Astrocyte (in vitro differentiated cells and primary cell): ENCODE data around the gene CHRNA4. TPM values are rescaled to one million over a fixed set of nuclear protein-coding genes. Genes with fewer than 3 reads are reported as not detected.

Source experiments
- DNase-seq: peaks from one replicate; pipeline ENCODE4 v3.0.0-alpha.2; 2010; ENCODE audit warnings: low read depth
- FAIRE-seq: peaks from 2 replicates; lab custom pipeline; 2011; peaks lifted over from hg19 to GRCh38; lab: Jason Lieb, UNC
- H2AFZ ChIP-seq: 2 replicates; pipeline ENCODE4 v1.6.0; 2012; ENCODE audit warnings: low read depth, low read length, inconsistent platforms
- H3K27ac ChIP-seq: 2 replicates; pipeline ENCODE4 v1.5.1; 2011; ENCODE audit warnings: low read depth, low read length, inconsistent platforms
- H3K27me3 ChIP-seq: 2 replicates; pipeline ENCODE4 v1.6.0; 2011; ENCODE audit warnings: low read length, inconsistent platforms; ENCODE audit not compliant: insufficient read depth
- H3K36me3 ChIP-seq: 2 replicates; pipeline ENCODE4 v1.5.1; 2011; ENCODE audit warnings: low read length, inconsistent platforms; ENCODE audit not compliant: insufficient read depth
- H3K4me1 ChIP-seq: 2 replicates; pipeline ENCODE4 v1.5.1; 2011; ENCODE audit warnings: low read length, inconsistent platforms; ENCODE audit not compliant: insufficient read depth
- H3K4me2 ChIP-seq: 2 replicates; pipeline ENCODE4 v1.6.0; 2012; ENCODE audit warnings: low read length, inconsistent platforms
- H3K4me3 ChIP-seq: 2 replicates; pipeline ENCODE4 v1.5.1; 2011; ENCODE audit warnings: low read depth, mild to moderate bottlenecking, low read length, inconsistent platforms; ENCODE audit not compliant: insufficient read depth
- H3K79me2 ChIP-seq: 2 replicates; pipeline ENCODE4 v1.6.0; 2012; ENCODE audit warnings: mild to moderate bottlenecking, low read length, inconsistent platforms; ENCODE audit not compliant: insufficient read depth
- H3K9ac ChIP-seq: 2 replicates; pipeline ENCODE4 v1.6.0; 2012; ENCODE audit warnings: mild to moderate bottlenecking, low read length, inconsistent platforms
- H3K9me3 ChIP-seq: 2 replicates; pipeline ENCODE4 v1.5.1; 2012; ENCODE audit warnings: low read depth, mild to moderate bottlenecking, low read length, inconsistent platforms; ENCODE audit not compliant: insufficient read depth
- H4K20me1 ChIP-seq: 2 replicates; pipeline ENCODE4 v1.6.0; 2012; ENCODE audit warnings: low read length, inconsistent platforms; ENCODE audit not compliant: insufficient read depth
- H3K27ac Mint-ChIP-seq: one replicate; pipeline ENCODE4 v1.8.0; 2021; ENCODE audit warnings: mild to moderate bottlenecking, mixed read lengths; ENCODE audit not compliant: unreplicated experiment
- H3K27me3 Mint-ChIP-seq: one replicate; pipeline ENCODE4 v1.8.0; 2021; ENCODE audit warnings: low read depth, mixed read lengths; ENCODE audit not compliant: unreplicated experiment
- H3K36me3 Mint-ChIP-seq: one replicate; pipeline ENCODE4 v1.8.0; 2021; ENCODE audit warnings: low read depth, mixed read lengths; ENCODE audit not compliant: unreplicated experiment
- H3K4me1 Mint-ChIP-seq: one replicate; pipeline ENCODE4 v1.8.0; 2021; ENCODE audit warnings: low read depth, mixed read lengths; ENCODE audit not compliant: unreplicated experiment
- H3K4me3 Mint-ChIP-seq: one replicate; pipeline ENCODE4 v1.8.0; 2021; ENCODE audit warnings: mild to moderate bottlenecking, moderate library complexity, mixed read lengths; ENCODE audit not compliant: unreplicated experiment
- H3K9me3 Mint-ChIP-seq: one replicate; pipeline ENCODE4 v1.8.0; 2021; ENCODE audit warnings: mild to moderate bottlenecking, mixed read lengths; ENCODE audit not compliant: unreplicated experiment
- CTCF ChIP-seq: IDR thresholded peaks from 2 replicates; pipeline ENCODE4 v1.5.1; 2011; ENCODE audit warnings: low read depth, mild to moderate bottlenecking, inconsistent platforms, low read length, moderate library complexity; ENCODE audit not compliant: insufficient read depth
- EZH2 ChIP-seq: IDR thresholded peaks from 2 replicates; pipeline ENCODE4 v1.6.1; 2012; ENCODE audit warnings: mild to moderate bottlenecking, low read length, inconsistent platforms; ENCODE audit not compliant: insufficient read depth
- total RNA-seq: library from RNA; stranded (reverse); gene quantifications from 2 replicates; pipeline ENCODE4 v1.2.1, GENCODE V29; 2021

Gene CHRNA4
- total RNA-seq, 1 donor from 2014 or later: 1.8 TPM

- no peak for DNase-seq
- TF ChIP-seq CTCF (peak; percentile 42), EZH2 (no peak)
Observed at GRCh38 chr20:63309261-63310071, 51.7 kb downstream of the CHRNA4 start.

GRCh38 chr20:63308218-63308911 is 52.8 kb downstream of the CHRNA4 start:
- DNase-seq (no peak), FAIRE-seq (no peak)
- no peak for TF ChIP-seq CTCF
- TF ChIP-seq EZH2: no peak
- H3K9me3 Mint-ChIP-seq: no peaks in the 10 kb centered on the region
- Histone ChIP-seq H2AFZ (no peak overlapping the region), H3K9ac (no peak overlapping the region), H4K20me1 (peaks cover 5% of the 10 kb centered on the region), H3K79me2 (no peaks in the 10 kb centered on the region), H3K4me3 (no peak overlapping the region), H3K4me2 (no peak overlapping the region), H3K4me1 (no peaks in the 10 kb centered on the region), H3K27ac (no peak overlapping the region), H3K9me3 (no peaks in the 10 kb centered on the region), H3K27me3 (peaks cover 8% of the 10 kb centered on the region), H3K36me3 (no peaks in the 10 kb centered on the region)
- no peak overlapping the region for H3K27ac Mint-ChIP-seq
- H3K4me1 Mint-ChIP-seq: peaks cover 3% of the 10 kb centered on the region
- no peak overlapping the region for H3K4me3 Mint-ChIP-seq
- H3K27me3 Mint-ChIP-seq: peaks cover 7% of the 10 kb centered on the region
- peaks cover 4% of the 10 kb centered on the region for H3K36me3 Mint-ChIP-seq

More at GRCh38 chr20:63309261-63310071, 51.7 kb downstream of the CHRNA4 start:
- Histone ChIP-seq H3K27me3 (peaks cover 8% of the 10 kb centered on the region), H2AFZ (no peak overlapping the region), H3K9ac (no peak overlapping the region), H3K79me2 (no peaks in the 10 kb centered on the region), H3K4me2 (no peak overlapping the region), H4K20me1 (peaks cover 5% of the 10 kb centered on the region), H3K27ac (no peak overlapping the region), H3K9me3 (no peaks in the 10 kb centered on the region), H3K36me3 (no peaks in the 10 kb centered on the region), H3K4me1 (no peaks in the 10 kb centered on the region), H3K4me3 (no peak overlapping the region)
- Mint-ChIP-seq H3K27ac (no peak overlapping the region), H3K9me3 (no peaks in the 10 kb centered on the region), H3K27me3 (peaks cover 10% of the 10 kb centered on the region), H3K36me3 (peaks cover 4% of the 10 kb centered on the region), H3K4me3 (no peak overlapping the region), H3K4me1 (peaks cover 3% of the 10 kb centered on the region)
- FAIRE-seq: no peak
